Pons (tissue), 1 donor: Measurements from ENCODE around the gene NPFFR1.
"Not testable (repeated sequence)": the region's sequence is repeated elsewhere in the genome, so short reads cannot be mapped to it uniquely, and the experiment has no call there.

Experiments
- DNase-seq: peaks from one replicate; pipeline ENCODE4 v3.0.0-alpha.2; 2016; ENCODE audit warnings: low spot score

The NPFFR1 gene

GRCh38 chr10:70222811-70223447, 60.9 kb downstream of the NPFFR1 start:
- DNase-seq = not testable (repeated sequence)

GRCh38 chr10:70222340-70222794, 61.4 kb downstream of the NPFFR1 start:
- no peak for DNase-seq

GRCh38 chr10:70221030-70221429, 62.8 kb downstream of the NPFFR1 start:
- DNase-seq = no peak

DNA sequence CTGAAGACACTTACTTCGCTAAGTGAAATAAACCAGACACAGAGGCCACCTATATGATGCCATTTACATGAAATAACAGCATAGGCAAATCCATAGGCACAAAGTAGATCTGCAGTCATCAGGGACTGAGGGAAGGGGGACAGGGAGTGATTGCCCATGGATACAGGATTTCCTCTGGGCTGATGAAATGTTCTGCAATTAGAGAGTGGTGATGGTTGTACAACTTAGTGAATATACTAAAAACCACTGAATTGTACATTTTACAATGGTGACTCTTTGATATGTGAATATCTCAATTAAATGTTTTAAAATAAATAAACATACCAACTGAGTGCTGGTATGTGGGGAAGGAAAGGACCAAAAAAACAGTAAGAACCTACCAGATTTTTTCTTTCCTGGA, 70.9 kb downstream of the NPFFR1 start:
- DNase-seq = no peak

DNA sequence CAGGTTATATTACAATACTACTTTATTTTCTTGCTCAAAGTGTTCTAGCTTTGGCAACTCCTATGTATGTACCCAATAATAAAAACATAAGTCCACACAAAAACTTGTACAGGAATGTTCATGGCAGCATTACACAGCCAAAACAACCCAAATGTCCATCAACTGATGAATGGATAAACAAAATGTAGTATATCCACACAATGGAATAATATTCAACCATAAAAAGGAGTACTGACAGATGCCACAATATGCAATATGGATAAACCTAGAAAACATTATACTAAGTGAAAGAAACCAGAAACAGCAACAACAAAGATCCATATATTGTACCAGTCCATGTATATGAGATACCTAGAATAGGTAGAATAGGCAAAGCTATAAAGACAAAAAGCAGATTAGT, 71.5 kb downstream of the NPFFR1 start:
- DNase-seq = no peak

GRCh38 chr10:70206762-70207161, 77.0 kb downstream of the NPFFR1 start:
- no peak for DNase-seq

DNA sequence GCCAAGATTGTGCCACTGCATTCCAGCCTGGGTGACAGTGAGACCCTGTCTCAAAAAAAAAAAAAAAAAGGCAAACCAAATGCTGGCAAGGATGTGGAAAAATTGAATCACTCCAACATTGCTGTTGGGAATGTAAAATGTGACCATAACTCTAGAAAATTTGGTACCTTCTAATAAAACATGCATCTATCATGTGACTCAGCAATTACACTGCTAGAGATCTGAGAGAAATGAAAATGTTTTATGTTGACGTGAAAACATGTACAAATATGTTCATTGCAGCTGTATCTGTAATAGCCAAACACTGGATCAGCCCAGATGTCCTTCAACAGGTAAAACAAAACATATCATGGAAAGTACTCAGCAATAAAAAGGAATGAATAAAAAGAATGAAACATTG, 82.7 kb downstream of the NPFFR1 start:
- DNase-seq = no peak

DNA sequence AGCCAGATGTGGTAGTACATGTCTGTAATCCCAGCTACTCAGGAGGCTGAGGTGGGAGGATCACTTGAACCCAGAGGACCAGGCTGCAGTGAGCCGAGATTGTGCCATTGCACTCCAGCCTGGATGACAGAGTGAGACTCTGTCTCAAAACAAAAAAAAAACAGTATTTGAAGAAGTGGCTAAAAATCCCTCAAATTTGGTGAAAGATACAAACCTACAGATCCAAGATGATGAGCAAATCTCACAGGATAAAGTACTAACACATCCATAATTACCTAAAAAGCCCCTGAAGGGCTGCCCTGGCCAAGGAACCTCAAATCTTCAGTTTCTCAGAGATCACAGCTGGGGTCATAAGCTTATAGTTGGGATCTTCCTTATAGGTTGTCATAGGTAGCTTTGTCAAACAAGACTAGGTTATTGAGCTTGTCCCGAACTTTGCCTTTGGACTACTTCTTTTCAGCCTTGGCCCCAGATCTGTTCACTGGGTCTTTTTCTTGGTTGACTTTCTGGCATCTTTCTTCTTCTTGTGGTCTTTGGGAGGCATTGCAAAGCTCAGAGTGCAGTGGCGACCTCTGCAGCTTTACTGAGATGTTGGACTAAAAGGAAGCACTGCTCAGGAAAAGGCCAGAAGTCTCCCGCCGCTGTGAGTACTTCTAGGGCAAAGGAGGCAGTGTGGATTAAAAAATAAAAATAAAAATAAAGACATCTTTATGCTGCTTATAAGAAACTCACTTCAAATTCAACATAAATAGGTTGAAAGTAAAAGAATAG, 84.9 kb downstream of the NPFFR1 start:
- no peak for DNase-seq
